ENCODE measurements around the gene TMEM108.

Gene TMEM108

GRCh38 chr3:133280586-133280985 is 242.4 kb downstream of the TMEM108 start:
- no peak for DNase-seq (ENCODE audit: low read depth)

GRCh38 chr3:133282236-133282635 is 244.0 kb downstream of the TMEM108 start:
- DNase-seq (ENCODE audit: low read depth), result no peak

- DNase-seq (ENCODE audit: low read depth), result no peak
These were observed 246.0 kb downstream of the TMEM108 start for GRCh38 chr3:133283958-133284807.

GRCh38 chr3:133289322-133289721 is 251.1 kb downstream of the TMEM108 start:
- no peak for DNase-seq (ENCODE audit: low read depth)

- no peak for DNase-seq (ENCODE audit: low read depth)
These were observed 254.1 kb downstream of the TMEM108 start for GRCh38 chr3:133292296-133292695.

- DNase-seq (ENCODE audit: low read depth), result no peak
These were observed 255.4 kb downstream of the TMEM108 start for GRCh38 chr3:133293397-133294110.

- DNase-seq (ENCODE audit: low read depth), result no peak
These were observed 256.1 kb downstream of the TMEM108 start for GRCh38 chr3:133294253-133294652.

- DNase-seq (ENCODE audit: low read depth), result no peak
These were observed 257.2 kb downstream of the TMEM108 start for GRCh38 chr3:133295199-133295901.

- no peak for DNase-seq (ENCODE audit: low read depth)
These were observed 258.0 kb downstream of the TMEM108 start for GRCh38 chr3:133295944-133296917.

GRCh38 chr3:133296981-133297380 is 258.8 kb downstream of the TMEM108 start:
- DNase-seq (ENCODE audit: low read depth), result no peak

- DNase-seq (ENCODE audit: low read depth), result no peak
These were observed 261.9 kb downstream of the TMEM108 start for GRCh38 chr3:133300102-133300501.

GRCh38 chr3:133301194-133301593 is 263.0 kb downstream of the TMEM108 start:
- DNase-seq (ENCODE audit: low read depth), result no peak

GRCh38 chr3:133301731-133302130 is 263.5 kb downstream of the TMEM108 start:
- no peak for DNase-seq (ENCODE audit: low read depth)

- no peak for DNase-seq (ENCODE audit: low read depth)
These were observed 265.2 kb downstream of the TMEM108 start for GRCh38 chr3:133303430-133303829.

GRCh38 chr3:133317866-133318265 is 279.7 kb downstream of the TMEM108 start:
- DNase-seq (ENCODE audit: low read depth), result no peak

- no peak for DNase-seq (ENCODE audit: low read depth)
These were observed 290.2 kb downstream of the TMEM108 start for GRCh38 chr3:133328373-133328772.

- no peak for DNase-seq (ENCODE audit: low read depth)
These were observed 291.4 kb downstream of the TMEM108 start for GRCh38 chr3:133329626-133330025.

- no peak for DNase-seq (ENCODE audit: low read depth)
These were observed 291.9 kb downstream of the TMEM108 start for GRCh38 chr3:133330065-133330464.

GRCh38 chr3:133330522-133330921 is 292.3 kb downstream of the TMEM108 start:
- no peak for DNase-seq (ENCODE audit: low read depth)

GRCh38 chr3:133354721-133355120 is 316.5 kb downstream of the TMEM108 start:
- no peak for DNase-seq (ENCODE audit: low read depth)

- no peak for DNase-seq (ENCODE audit: low read depth)
These were observed 322.3 kb downstream of the TMEM108 start for GRCh38 chr3:133360476-133360875.

GRCh38 chr3:133361011-133361410 is 322.8 kb downstream of the TMEM108 start:
- no peak for DNase-seq (ENCODE audit: low read depth)
